ENCODE measurements around the gene RAB36. TPM values are rescaled to one million over a fixed set of nuclear protein-coding genes. Genes with fewer than 3 reads are reported as not detected.
A peak's percentile ranks its signal among the peaks of the same experiment; 100 is the strongest.

RAB36 gene
- total RNA-seq, 4 donors from 2014 or later = 1.0 to 2.5 (median 1.7) TPM; not detected in 1

GRCh38 chr22:23149743-23150238 lies 4.5 kb downstream of the RAB36 start:
- H3K36me3 ChIP-seq = no peaks in the 10 kb centered on the region
- no peaks in the 10 kb centered on the region for H3K27me3 ChIP-seq
- peaks cover 0 to 13% (median 8%) of the 10 kb centered on the region in 4 donors for H3K4me1 ChIP-seq
- H3K27ac ChIP-seq = no peak overlapping the region
- no peak overlapping the region for H3K4me3 ChIP-seq
- no peaks in the 10 kb centered on the region for H3K9me3 ChIP-seq
- DNase-seq = no peak
- no peak for TF ChIP-seq CTCF (IDR thresholded peaks at IDR 0.05)
- no peak for TF ChIP-seq POLR2A (IDR thresholded peaks at IDR 0.05)

GRCh38 chr22:23150762-23151161 lies 5.5 kb downstream of the RAB36 start:
- Histone ChIP-seq H3K9me3 (no peaks in the 10 kb centered on the region), H3K4me1 (peaks cover 0 to 5% (median 3%) of the 10 kb centered on the region in 4 donors), H3K36me3 (no peaks in the 10 kb centered on the region), H3K27me3 (no peaks in the 10 kb centered on the region), H3K4me3 (no peak overlapping the region), H3K27ac (no peak overlapping the region)
- TF ChIP-seq CTCF (IDR thresholded peaks at IDR 0.05) = no peak
- TF ChIP-seq POLR2A (IDR thresholded peaks at IDR 0.05) = no peak
- no peak for DNase-seq

- no peaks in the 10 kb centered on the region for H3K36me3 ChIP-seq
- peaks cover 0 to 4% (median 2%) of the 10 kb centered on the region in 4 donors for H3K4me1 ChIP-seq
- peak overlapping the region in 1 of 4 donors; percentile 72 for H3K27ac ChIP-seq
- H3K9me3 ChIP-seq = no peaks in the 10 kb centered on the region
- no peaks in the 10 kb centered on the region for H3K27me3 ChIP-seq
- DNase-seq = no peak
- no peak overlapping the region for H3K4me3 ChIP-seq
- TF ChIP-seq CTCF (IDR thresholded peaks at IDR 0.05) (no peak), POLR2A (IDR thresholded peaks at IDR 0.05) (no peak)
These were observed 6.5 kb downstream of the RAB36 start for GRCh38 chr22:23151827-23152226.

GRCh38 chr22:23152238-23153114 lies 7.2 kb downstream of the RAB36 start:
- DNase-seq = peak in 2 of 3 donors; percentile 63 to 65
- TF ChIP-seq POLR2A (IDR thresholded peaks at IDR 0.05) (no peak), CTCF (IDR thresholded peaks at IDR 0.05) (no peak)
- H3K27ac ChIP-seq = peak overlapping the region in 2 of 4 donors; percentile 28 to 72
- no peaks in the 10 kb centered on the region for H3K27me3 ChIP-seq
- H3K9me3 ChIP-seq = no peaks in the 10 kb centered on the region
- H3K4me1 ChIP-seq = peaks cover 0 to 4% (median 2%) of the 10 kb centered on the region in 4 donors
- no peaks in the 10 kb centered on the region for H3K36me3 ChIP-seq
- H3K4me3 ChIP-seq = peak overlapping the region in 1 of 4 donors; percentile 20

- H3K27ac ChIP-seq = no peak overlapping the region
- H3K4me1 ChIP-seq = peaks cover 0 to 4% (median 2%) of the 10 kb centered on the region in 4 donors
- H3K4me3 ChIP-seq = no peak overlapping the region
- no peak for TF ChIP-seq POLR2A (IDR thresholded peaks at IDR 0.05)
- TF ChIP-seq CTCF (IDR thresholded peaks at IDR 0.05) = no peak
- no peak for DNase-seq
- H3K9me3 ChIP-seq = no peaks in the 10 kb centered on the region
- no peaks in the 10 kb centered on the region for H3K27me3 ChIP-seq
- no peaks in the 10 kb centered on the region for H3K36me3 ChIP-seq
These were observed 8.7 kb downstream of the RAB36 start for GRCh38 chr22:23153994-23154393.
